Neuronal stem cell (in vitro differentiated cells): Measurements from ENCODE around the gene KIAA0753.

ENCODE experiments used
- DNase-seq: peaks from one replicate; pipeline ENCODE4 v3.0.0-alpha.2; 2013; ENCODE audit warnings: low spot score
- H2AFZ ChIP-seq: one replicate; pipeline ENCODE4 v1.6.1; 2013; ENCODE audit warnings: mild to moderate bottlenecking, low read length, inconsistent platforms
- H2AK5ac ChIP-seq: 2 replicates; pipeline ENCODE4 v1.6.1; 2013; ENCODE audit warnings: low read depth, mild to moderate bottlenecking, inconsistent platforms, low read length, moderate library complexity, mixed read lengths
- H2BK120ac ChIP-seq: 2 replicates; pipeline ENCODE4 v1.6.1; 2013; ENCODE audit warnings: low read depth, mild to moderate bottlenecking, inconsistent platforms, low read length, moderate library complexity, mixed read lengths
- H2BK12ac ChIP-seq: one replicate; pipeline ENCODE4 v1.6.1; 2013; ENCODE audit warnings: low read length, inconsistent platforms
- H2BK15ac ChIP-seq: 2 replicates; pipeline ENCODE4 v1.6.1; 2013; ENCODE audit warnings: mild to moderate bottlenecking, low read length, inconsistent platforms, mixed read lengths
- H2BK5ac ChIP-seq: one replicate; pipeline ENCODE4 v1.6.1; 2013; ENCODE audit warnings: inconsistent platforms, mild to moderate bottlenecking, low read length, moderate library complexity
- H3K14ac ChIP-seq: one replicate; pipeline ENCODE4 v1.6.1; 2013; ENCODE audit warnings: low read length, inconsistent platforms
- H3K18ac ChIP-seq: 2 replicates; pipeline ENCODE4 v1.6.1; 2013; ENCODE audit warnings: low read length, inconsistent platforms
- H3K23ac ChIP-seq: 2 replicates; pipeline ENCODE4 v1.6.1; 2013; ENCODE audit warnings: low read depth, mild to moderate bottlenecking, mixed read lengths, low read length, inconsistent platforms; ENCODE audit not compliant: poor library complexity
- H3K27ac ChIP-seq: replicated peaks from 3 replicates; pipeline ENCODE4 v1.5.1; 2013; ENCODE audit warnings: low read length, inconsistent platforms
- H3K27me3 ChIP-seq, 3 experiments: 2 replicates each; pipeline ENCODE4 v1.6.1; 2013; ENCODE audit warnings: low read length in 3 of 3, mild to moderate bottlenecking in 2 of 3, inconsistent platforms in 1 of 3, low read depth in 1 of 3, mixed read lengths in 1 of 3, moderate library complexity in 1 of 3; ENCODE audit not compliant: control insufficient read depth in 3 of 3, insufficient read depth in 3 of 3
- H3K36me3 ChIP-seq, 2 donors: replicated peaks in 1 of 2; 2 replicates each; pipeline ENCODE4 v1.6.1; 2013; ENCODE audit warnings: low read length in 2 of 2; ENCODE audit not compliant: control insufficient read depth in 2 of 2, insufficient read depth in 2 of 2
- H3K4ac ChIP-seq: 2 replicates; pipeline ENCODE4 v1.6.1; 2013; ENCODE audit warnings: inconsistent platforms, mild to moderate bottlenecking, low read length, moderate library complexity
- H3K4me1 ChIP-seq, 2 donors: 1 replicate in 1 of 2; 2 replicates in 1 of 2; pipeline ENCODE4 v1.6.1; 2013; ENCODE audit warnings: low read length in 2 of 2, low read depth in 1 of 2; ENCODE audit not compliant: control insufficient read depth in 2 of 2, insufficient read depth in 1 of 2
- H3K4me2 ChIP-seq: one replicate; pipeline ENCODE4 v1.6.1; 2013; ENCODE audit warnings: mild to moderate bottlenecking, low read length, inconsistent platforms; ENCODE audit not compliant: insufficient read depth, poor library complexity, severe bottlenecking
- H3K4me3 ChIP-seq, 2 donors: 2 replicates each; pipeline ENCODE4 v1.5.1; 2013; ENCODE audit warnings: low read length in 2 of 2, mild to moderate bottlenecking in 2 of 2, inconsistent platforms in 1 of 2, moderate library complexity in 1 of 2
- H3K79me1 ChIP-seq: one replicate; pipeline ENCODE4 v1.6.1; 2013; ENCODE audit warnings: low read depth, mild to moderate bottlenecking, inconsistent platforms, low read length, moderate library complexity
- H3K9ac ChIP-seq: one replicate; pipeline ENCODE4 v1.6.1; 2013; ENCODE audit warnings: mild to moderate bottlenecking, low read depth, low read length, inconsistent platforms; ENCODE audit not compliant: poor library complexity
- H3K9me3 ChIP-seq, 2 donors: replicated peaks in 1 of 2; 2 replicates each; pipeline versions ENCODE3 to v1.6.1; 2013; ENCODE audit warnings: low read length in 2 of 2, mild to moderate bottlenecking in 2 of 2, inconsistent platforms in 1 of 2, low read depth in 1 of 2, mixed read lengths in 1 of 2, moderate library complexity in 1 of 2; ENCODE audit not compliant: control insufficient read depth in 2 of 2, insufficient read depth in 1 of 2
- H4K8ac ChIP-seq: one replicate; pipeline ENCODE4 v1.6.1; 2013; ENCODE audit warnings: low read depth, mild to moderate bottlenecking, inconsistent platforms, low read length, moderate library complexity
- H4K91ac ChIP-seq: one replicate; pipeline ENCODE4 v1.6.1; 2013; ENCODE audit warnings: low read length, low read depth, mild to moderate bottlenecking, inconsistent platforms; ENCODE audit not compliant: poor library complexity
- WGBS, 2 donors: extraction: QIAGEN DNeasy Blood & Tissue Kit; methylation state at CpG; one replicate each; pipeline ENCODE4 v1.1.7; 2013; ENCODE audit warnings: missing lambda C conversion rate in 2 of 2, mixed read lengths in 1 of 2; ENCODE audit not compliant: insufficient read length in 2 of 2, insufficient replicate concordance in 1 of 2; ENCODE audit errors: extremely low coverage in 2 of 2; 5-methylcytosine and 5-hydroxymethylcytosine counted together

The KIAA0753 gene

GRCh38 chr17:6554342-6554741 lies 86.2 kb downstream of the KIAA0753 start:
- H2BK15ac ChIP-seq, result no peak overlapping the region
- H3K9ac ChIP-seq, result no peak overlapping the region
- peaks cover 13 to 49% (median 37%) of the 10 kb centered on the region in 3 experiments for H3K27me3 ChIP-seq
- H4K91ac ChIP-seq, result no peak overlapping the region
- no peaks in the 10 kb centered on the region for H3K79me1 ChIP-seq
- no CpG with 5 or more reads among the region's 4 CpGs for WGBS, 2 donors
- H2AK5ac ChIP-seq, result no peak overlapping the region
- H3K4me3 ChIP-seq, result no peak overlapping the region
- H3K23ac ChIP-seq, result no peak overlapping the region
- no peak overlapping the region for H3K4ac ChIP-seq
- no peak overlapping the region for H2AFZ ChIP-seq
- no peak for DNase-seq
- no peak overlapping the region for H3K27ac ChIP-seq
- no peak overlapping the region for H2BK12ac ChIP-seq
- no peaks in the 10 kb centered on the region for H3K9me3 ChIP-seq
- no peak overlapping the region for H2BK120ac ChIP-seq
- no peak overlapping the region for H3K14ac ChIP-seq
- peaks cover 9 to 17% of the 10 kb centered on the region in 2 donors for H3K4me1 ChIP-seq
- no peak overlapping the region for H3K4me2 ChIP-seq
- H2BK5ac ChIP-seq, result no peak overlapping the region
- H4K8ac ChIP-seq, result no peak overlapping the region
- no peaks in the 10 kb centered on the region for H3K36me3 ChIP-seq
- no peak overlapping the region for H3K18ac ChIP-seq

DNA sequence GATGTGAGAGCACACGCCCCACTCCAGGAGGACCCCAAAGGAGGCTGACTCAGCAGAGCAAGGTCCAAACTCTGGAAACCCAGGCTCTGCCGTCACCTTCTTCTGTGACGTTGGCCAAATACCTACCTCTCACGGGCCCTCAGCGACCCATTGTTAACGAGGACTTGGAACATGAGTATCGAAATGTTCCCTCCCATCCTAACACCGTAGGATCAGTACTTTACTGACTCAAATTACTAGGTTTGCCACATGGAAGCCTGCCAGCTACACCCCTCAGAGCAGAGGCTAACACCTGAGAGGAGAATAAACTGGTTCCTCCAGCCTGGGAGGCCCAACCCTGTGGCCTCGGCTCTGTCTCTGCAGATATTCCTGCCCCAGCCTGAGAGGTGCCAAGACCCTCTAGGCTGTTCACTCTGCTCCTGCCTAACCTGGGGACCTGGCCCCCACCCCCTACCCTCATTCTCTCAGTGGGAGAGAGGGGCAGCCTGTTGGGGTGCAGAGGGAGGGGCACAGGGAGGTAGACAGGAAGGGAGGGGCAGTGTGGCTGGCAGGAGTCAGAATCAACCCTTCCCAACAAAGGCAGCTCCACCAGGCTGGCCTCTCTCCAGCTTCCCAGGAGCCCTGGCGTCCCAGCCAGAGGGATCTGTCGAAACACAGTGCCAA lies 88.5 kb downstream of the KIAA0753 start:
- H3K14ac ChIP-seq, result no peak overlapping the region
- no peak overlapping the region for H2BK120ac ChIP-seq
- no peaks in the 10 kb centered on the region for H3K9me3 ChIP-seq
- H2AFZ ChIP-seq, result no peak overlapping the region
- H2BK15ac ChIP-seq, result peak overlapping the region; percentile 54
- H3K36me3 ChIP-seq, result no peaks in the 10 kb centered on the region
- no CpG with 5 or more reads among the region's 11 CpGs for WGBS, 2 donors
- H3K9ac ChIP-seq, result peak overlapping the region; percentile 32
- H2AK5ac ChIP-seq, result peak overlapping the region; percentile 97
- H4K8ac ChIP-seq, result no peak overlapping the region
- DNase-seq, result no peak
- H3K4me1 ChIP-seq, result peaks cover 9 to 14% of the 10 kb centered on the region in 2 donors
- H4K91ac ChIP-seq, result no peak overlapping the region
- no peak overlapping the region for H3K4me3 ChIP-seq
- H2BK12ac ChIP-seq, result no peak overlapping the region
- H2BK5ac ChIP-seq, result no peak overlapping the region
- no peak overlapping the region for H3K23ac ChIP-seq
- no peak overlapping the region for H3K27ac ChIP-seq
- no peak overlapping the region for H3K4me2 ChIP-seq
- peaks cover 10 to 28% (median 24%) of the 10 kb centered on the region in 3 experiments for H3K27me3 ChIP-seq
- H3K79me1 ChIP-seq, result no peaks in the 10 kb centered on the region
- H3K4ac ChIP-seq, result no peak overlapping the region
- peak overlapping the region; percentile 78 for H3K18ac ChIP-seq

GRCh38 chr17:6551356-6551755 lies 89.2 kb downstream of the KIAA0753 start:
- Histone ChIP-seq H3K4me2 (no peak overlapping the region), H2BK120ac (no peak overlapping the region), H3K14ac (no peak overlapping the region), H3K27me3 (peaks cover 6 to 24% (median 19%) of the 10 kb centered on the region in 3 experiments), H3K36me3 (no peaks in the 10 kb centered on the region), H4K8ac (no peak overlapping the region), H3K4ac (no peak overlapping the region), H3K4me1 (peaks cover 9 to 15% of the 10 kb centered on the region in 2 donors), H2BK12ac (no peak overlapping the region), H3K9ac (no peak overlapping the region), H2BK5ac (no peak overlapping the region), H3K9me3 (no peaks in the 10 kb centered on the region), H3K18ac (no peak overlapping the region), H3K23ac (no peak overlapping the region), H4K91ac (no peak overlapping the region), H2BK15ac (no peak overlapping the region), H3K79me1 (no peaks in the 10 kb centered on the region), H3K4me3 (no peak overlapping the region), H2AK5ac (no peak overlapping the region), H3K27ac (no peak overlapping the region), H2AFZ (no peak overlapping the region)
- DNase-seq, result no peak
- WGBS, 2 donors, result no CpG with 5 or more reads among the region's 5 CpGs

DNA sequence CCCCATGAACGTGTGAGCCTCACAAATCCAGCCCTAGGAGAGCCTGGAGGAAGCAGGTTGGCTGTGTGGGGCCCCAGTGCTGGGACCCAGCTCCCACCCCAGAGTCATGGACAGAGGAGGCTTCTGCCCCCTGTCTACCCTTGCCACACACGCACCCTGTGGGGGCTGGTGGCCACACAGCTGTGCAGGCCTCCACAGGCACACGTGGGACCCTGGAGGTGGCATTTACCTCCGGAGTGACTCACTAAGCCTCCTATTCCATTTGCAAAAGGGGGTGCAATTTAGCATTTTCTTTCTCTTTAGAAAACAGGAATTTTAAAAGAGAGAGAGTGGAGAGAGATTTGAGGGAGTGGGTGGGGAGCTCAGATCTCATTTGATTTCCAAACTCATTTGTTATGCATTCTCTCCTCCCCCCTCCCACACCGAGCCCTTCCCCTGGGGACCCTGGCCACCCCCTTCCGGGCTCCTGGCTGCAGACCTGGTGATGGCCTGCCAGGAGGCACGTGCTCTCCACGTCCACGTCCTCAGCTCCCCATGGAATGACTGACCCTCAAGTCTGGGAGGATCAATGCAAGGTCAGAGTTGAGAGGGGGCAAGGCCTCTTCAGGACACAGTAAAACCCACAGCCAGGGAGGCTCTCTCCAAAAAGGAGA lies 91.0 kb downstream of the KIAA0753 start:
- Histone ChIP-seq H3K9me3 (no peaks in the 10 kb centered on the region), H3K4me2 (no peak overlapping the region), H3K9ac (no peak overlapping the region), H3K14ac (peak overlapping the region; percentile 6), H3K36me3 (no peaks in the 10 kb centered on the region), H2AFZ (no peak overlapping the region), H3K4me1 (peaks cover 0 to 11% of the 10 kb centered on the region in 2 donors), H3K18ac (no peak overlapping the region), H2BK12ac (no peak overlapping the region), H2BK15ac (no peak overlapping the region), H3K79me1 (no peaks in the 10 kb centered on the region), H3K27ac (no peak overlapping the region), H2BK5ac (no peak overlapping the region), H3K23ac (no peak overlapping the region), H4K8ac (no peak overlapping the region), H2BK120ac (no peak overlapping the region), H2AK5ac (peak overlapping the region; percentile 11), H3K4ac (no peak overlapping the region), H4K91ac (no peak overlapping the region), H3K4me3 (no peak overlapping the region), H3K27me3 (peaks cover 0 to 9% (median 3%) of the 10 kb centered on the region in 3 experiments)
- DNase-seq, result no peak
- no CpG with 5 or more reads among the region's 9 CpGs for WGBS, 2 donors
